Measurements from ENCODE around the gene DENND10.

GRCh38 chr10:119162452-119163092 lies 58.7 kb downstream of the DENND10 start:
- TF ChIP-seq CTCF (IDR thresholded peaks at IDR 0.05; ENCODE audit: low read depth, low read length) = no peak
- TF ChIP-seq EZH2phosphoT487 (IDR thresholded peaks at IDR 0.05; ENCODE audit: low read depth) = no peak
